GF-D8 (cell line): ENCODE results near the gene VILL.

Source experiments
- DNase-seq: peaks from one replicate; lab custom pipeline; 2025; lab: John Stamatoyannopoulos, UW

Gene VILL

GRCh38 chr3:38000965-38001455, 10.4 kb downstream of the VILL start:
- DNase-seq: no peak

- DNase-seq: no peak
These were observed 11.0 kb downstream of the VILL start for GRCh38 chr3:38001456-38002081.

GRCh38 chr3:38002291-38002876, 11.8 kb downstream of the VILL start:
- no peak for DNase-seq

- DNase-seq: no peak
These were observed 12.4 kb downstream of the VILL start for GRCh38 chr3:38002940-38003339.

- no peak for DNase-seq
These were observed 12.8 kb downstream of the VILL start for GRCh38 chr3:38003371-38003816.

- no peak for DNase-seq
These were observed 13.3 kb downstream of the VILL start for GRCh38 chr3:38003817-38004414.

GRCh38 chr3:38004415-38005075, 14.0 kb downstream of the VILL start:
- DNase-seq: peak; percentile 5

- no peak for DNase-seq
These were observed 14.8 kb downstream of the VILL start for GRCh38 chr3:38005076-38006020.

- no peak for DNase-seq
These were observed 15.4 kb downstream of the VILL start for GRCh38 chr3:38006031-38006430.

GRCh38 chr3:38006445-38006995, 15.9 kb downstream of the VILL start:
- DNase-seq: no peak

GRCh38 chr3:38007754-38008090, 17.1 kb downstream of the VILL start:
- no peak for DNase-seq

GRCh38 chr3:38008191-38008701, 17.7 kb downstream of the VILL start:
- DNase-seq: no peak

GRCh38 chr3:38008971-38009580, 18.5 kb downstream of the VILL start:
- DNase-seq: no peak

GRCh38 chr3:38009807-38010591, 19.4 kb downstream of the VILL start:
- DNase-seq: no peak

- DNase-seq: no peak
These were observed 20.5 kb downstream of the VILL start for GRCh38 chr3:38011111-38011510.

- no peak for DNase-seq
These were observed 24.9 kb downstream of the VILL start for GRCh38 chr3:38015485-38015884.

- no peak for DNase-seq
These were observed 25.4 kb downstream of the VILL start for GRCh38 chr3:38015984-38016383.

- DNase-seq: no peak
These were observed 25.8 kb downstream of the VILL start for GRCh38 chr3:38016410-38016809.

GRCh38 chr3:38016847-38017444, 26.4 kb downstream of the VILL start:
- DNase-seq: no peak
